NT2/D1 (cell line): ENCODE data around the gene CHN1.

Experiments used
- DNase-seq: peaks from one replicate; pipeline ENCODE4 v3.0.0-alpha.2; 2011; ENCODE audit warnings: low read depth, low spot score
- H3K27me3 ChIP-seq: 2 replicates; pipeline ENCODE4 v1.6.0; 2011; ENCODE audit warnings: mild to moderate bottlenecking; ENCODE audit not compliant: insufficient read length, insufficient read depth
- H3K36me3 ChIP-seq: 2 replicates; pipeline ENCODE4 v1.6.1; 2011; ENCODE audit warnings: mild to moderate bottlenecking, low read length, mixed read lengths; ENCODE audit not compliant: insufficient read depth, insufficient read length
- H3K4me1 ChIP-seq: 2 replicates; pipeline ENCODE4 v1.5.1; 2011; ENCODE audit not compliant: insufficient read depth, insufficient read length
- H3K4me3 ChIP-seq: 2 replicates; pipeline ENCODE4 v1.5.1; 2011; ENCODE audit warnings: low read depth; ENCODE audit not compliant: insufficient read length
- H3K9ac ChIP-seq: 2 replicates; pipeline ENCODE4 v1.6.0; 2011; ENCODE audit warnings: low read depth; ENCODE audit not compliant: insufficient read length
- H3K9me3 ChIP-seq: 2 replicates; pipeline ENCODE4 v1.5.1; 2011; ENCODE audit warnings: mild to moderate bottlenecking, low read length; ENCODE audit not compliant: insufficient read depth
- SUZ12 ChIP-seq: IDR thresholded peaks from 2 replicates; pipeline ENCODE4 v1.6.1; 2011; ENCODE audit not compliant: insufficient read length, insufficient read depth; ENCODE audit errors: extremely low read depth
- YY1 ChIP-seq: IDR thresholded peaks from 2 replicates; pipeline ENCODE4 v1.6.1; 2011; ENCODE audit not compliant: insufficient read length, insufficient read depth
- ZNF274 ChIP-seq: IDR thresholded peaks from 2 replicates; pipeline ENCODE4 v1.6.1; 2011; ENCODE audit warnings: mild to moderate bottlenecking, low read depth, low read length

Gene CHN1

GRCh38 chr2:175010848-175011254 lies 5.7 kb upstream of the CHN1 start:
- no peak overlapping the region for H3K4me3 ChIP-seq
- DNase-seq = no peak
- TF ChIP-seq YY1 (no peak), SUZ12 (no peak), ZNF274 (no peak)
- H3K9ac ChIP-seq = no peak overlapping the region
- peaks cover 4% of the 10 kb centered on the region; the same call in 1 of the 2 replicates for H3K9me3 ChIP-seq
- H3K27me3 ChIP-seq = no peaks in the 10 kb centered on the region
- H3K36me3 ChIP-seq = no peaks in the 10 kb centered on the region
- no peaks in the 10 kb centered on the region for H3K4me1 ChIP-seq

GRCh38 chr2:175009917-175010621 lies 4.9 kb upstream of the CHN1 start:
- TF ChIP-seq ZNF274 = no peak
- TF ChIP-seq SUZ12 = no peak
- no peak for TF ChIP-seq YY1
- Histone ChIP-seq H3K9ac (no peak overlapping the region), H3K4me3 (no peak overlapping the region), H3K4me1 (no peaks in the 10 kb centered on the region), H3K27me3 (no peaks in the 10 kb centered on the region), H3K9me3 (peaks cover 4% of the 10 kb centered on the region; the same call in 1 of the 2 replicates), H3K36me3 (no peaks in the 10 kb centered on the region)
- no peak for DNase-seq

- TF ChIP-seq SUZ12 (no peak), ZNF274 (no peak), YY1 (no peak)
- H3K4me3 ChIP-seq = no peak overlapping the region
Measured at GRCh38 chr2:175008801-175009495, 3.8 kb upstream of the CHN1 start.

GRCh38 chr2:175008009-175008408 lies 2.8 kb upstream of the CHN1 start:
- Histone ChIP-seq H3K27me3 (no peaks in the 10 kb centered on the region), H3K9ac (no peak overlapping the region), H3K9me3 (no peaks in the 10 kb centered on the region), H3K4me1 (no peaks in the 10 kb centered on the region), H3K36me3 (no peaks in the 10 kb centered on the region), H3K4me3 (no peak overlapping the region)
- DNase-seq = no peak
- TF ChIP-seq ZNF274 = no peak
- no peak for TF ChIP-seq YY1
- TF ChIP-seq SUZ12 = no peak

More at GRCh38 chr2:175008801-175009495, 3.8 kb upstream of the CHN1 start:
- no peaks in the 10 kb centered on the region for H3K27me3 ChIP-seq
- no peak for DNase-seq
- H3K4me1 ChIP-seq = no peaks in the 10 kb centered on the region
- no peaks in the 10 kb centered on the region for H3K9me3 ChIP-seq
- H3K36me3 ChIP-seq = no peaks in the 10 kb centered on the region
- no peak overlapping the region for H3K9ac ChIP-seq

- Histone ChIP-seq H3K27me3 (no peaks in the 10 kb centered on the region), H3K4me3 (no peak overlapping the region)
- TF ChIP-seq YY1 (no peak), ZNF274 (no peak), SUZ12 (no peak)
Measured at GRCh38 chr2:175007510-175007909, 2.3 kb upstream of the CHN1 start.

GRCh38 chr2:175006281-175006680 lies 1.1 kb upstream of the CHN1 start:
- TF ChIP-seq YY1 (no peak), ZNF274 (no peak), SUZ12 (no peak)
- peak overlapping the region; percentile 73 for H3K4me3 ChIP-seq
- H3K27me3 ChIP-seq = no peaks in the 10 kb centered on the region
- H3K9ac ChIP-seq = no peak overlapping the region
- DNase-seq = no peak
- no peaks in the 10 kb centered on the region for H3K36me3 ChIP-seq
- H3K4me1 ChIP-seq = no peaks in the 10 kb centered on the region
- no peaks in the 10 kb centered on the region for H3K9me3 ChIP-seq

More at GRCh38 chr2:175007510-175007909, 2.3 kb upstream of the CHN1 start:
- no peaks in the 10 kb centered on the region for H3K36me3 ChIP-seq
- no peaks in the 10 kb centered on the region for H3K4me1 ChIP-seq
- no peaks in the 10 kb centered on the region for H3K9me3 ChIP-seq
- H3K9ac ChIP-seq = peak overlapping the region; percentile 34
- DNase-seq = no peak

GRCh38 chr2:175005733-175006264 lies 618 bp upstream of the CHN1 start:
- DNase-seq = no peak
- no peak for TF ChIP-seq SUZ12
- TF ChIP-seq YY1 = no peak
- TF ChIP-seq ZNF274 = no peak
- peak overlapping the region; percentile 87 for H3K9ac ChIP-seq
- H3K36me3 ChIP-seq = peaks cover 1% of the 10 kb centered on the region
- no peaks in the 10 kb centered on the region for H3K27me3 ChIP-seq
- peak overlapping the region; percentile 73 for H3K4me3 ChIP-seq
- no peaks in the 10 kb centered on the region for H3K4me1 ChIP-seq
- no peaks in the 10 kb centered on the region for H3K9me3 ChIP-seq
